GM06990 (cell line): ENCODE measurements around the gene TAF3.

Source experiments
- DNase-seq: peaks from one replicate; pipeline ENCODE4 v3.0.0-alpha.2; 2011; ENCODE audit not compliant: insufficient read length; ENCODE audit errors: extremely low read depth
- H3K27me3 ChIP-seq: replicated peaks from 2 replicates; pipeline ENCODE4 v1.6.0; 2011; ENCODE audit warnings: low read length; ENCODE audit not compliant: control insufficient read depth, insufficient read depth
- H3K36me3 ChIP-seq: 2 replicates; pipeline ENCODE4 v1.5.1; 2011; ENCODE audit warnings: low read length; ENCODE audit not compliant: control insufficient read depth, insufficient read depth
- H3K4me3 ChIP-seq: replicated peaks from 2 replicates; pipeline ENCODE4 v1.5.1; 2011; ENCODE audit warnings: low read depth, mild to moderate bottlenecking, control low read depth, low read length
- TF ChIP-seq, protein P1 (sequence below): IDR thresholded peaks from 2 replicates; pipeline ENCODE4 v1.5.1; 2011; ENCODE audit warnings: low read length, control low read depth, mild to moderate bottlenecking, inconsistent platforms; ENCODE audit not compliant: insufficient read depth, poor library complexity, severe bottlenecking

Gene TAF3

DNA sequence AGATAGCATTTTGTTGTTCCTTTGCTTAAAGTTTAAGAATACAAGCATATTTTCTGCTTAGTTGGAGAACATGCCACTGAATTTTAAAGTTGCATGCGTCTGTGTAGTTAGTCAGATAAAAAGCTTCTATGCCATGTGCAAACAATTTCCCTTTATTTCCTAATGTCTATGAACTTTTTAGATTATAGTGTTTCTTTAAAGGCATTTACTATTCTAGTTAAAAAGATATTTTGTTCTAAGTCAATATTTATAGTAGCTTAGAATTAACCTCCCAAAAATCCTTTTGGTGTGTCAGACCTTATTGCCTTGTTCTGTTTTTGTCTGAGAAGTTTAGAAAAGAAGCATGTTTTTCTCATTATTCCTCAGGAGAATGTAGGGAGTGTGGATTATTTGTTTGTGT, 137.1 kb downstream of the TAF3 start:
- no peak for DNase-seq
- no peak overlapping the region for H3K4me3 ChIP-seq
- H3K36me3 ChIP-seq = no peaks in the 10 kb centered on the region
- H3K27me3 ChIP-seq = no peaks in the 10 kb centered on the region
- TF ChIP-seq, protein P1, sequence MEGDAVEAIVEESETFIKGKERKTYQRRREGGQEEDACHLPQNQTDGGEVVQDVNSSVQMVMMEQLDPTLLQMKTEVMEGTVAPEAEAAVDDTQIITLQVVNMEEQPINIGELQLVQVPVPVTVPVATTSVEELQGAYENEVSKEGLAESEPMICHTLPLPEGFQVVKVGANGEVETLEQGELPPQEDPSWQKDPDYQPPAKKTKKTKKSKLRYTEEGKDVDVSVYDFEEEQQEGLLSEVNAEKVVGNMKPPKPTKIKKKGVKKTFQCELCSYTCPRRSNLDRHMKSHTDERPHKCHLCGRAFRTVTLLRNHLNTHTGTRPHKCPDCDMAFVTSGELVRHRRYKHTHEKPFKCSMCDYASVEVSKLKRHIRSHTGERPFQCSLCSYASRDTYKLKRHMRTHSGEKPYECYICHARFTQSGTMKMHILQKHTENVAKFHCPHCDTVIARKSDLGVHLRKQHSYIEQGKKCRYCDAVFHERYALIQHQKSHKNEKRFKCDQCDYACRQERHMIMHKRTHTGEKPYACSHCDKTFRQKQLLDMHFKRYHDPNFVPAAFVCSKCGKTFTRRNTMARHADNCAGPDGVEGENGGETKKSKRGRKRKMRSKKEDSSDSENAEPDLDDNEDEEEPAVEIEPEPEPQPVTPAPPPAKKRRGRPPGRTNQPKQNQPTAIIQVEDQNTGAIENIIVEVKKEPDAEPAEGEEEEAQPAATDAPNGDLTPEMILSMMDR = no peak

DNA sequence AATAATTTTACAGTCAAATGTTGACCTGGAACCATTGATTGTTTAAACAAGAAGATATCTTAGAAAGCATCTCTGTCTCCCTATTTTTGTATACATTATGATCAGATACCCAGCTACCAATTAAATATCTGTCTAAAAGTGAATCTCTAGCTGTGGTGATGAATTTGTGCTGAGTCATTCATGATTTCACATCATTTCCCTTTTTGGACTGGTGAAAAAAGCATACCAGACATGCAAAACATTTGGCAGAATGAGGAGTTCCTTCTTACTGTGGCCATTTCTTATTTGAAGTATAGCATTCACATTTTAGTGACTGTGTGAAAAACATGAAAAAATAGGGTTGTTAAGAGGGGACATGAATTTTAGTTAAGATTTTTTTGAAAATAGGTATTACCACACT, 138.2 kb downstream of the TAF3 start:
- Histone ChIP-seq H3K4me3 (no peak overlapping the region), H3K36me3 (no peaks in the 10 kb centered on the region), H3K27me3 (no peaks in the 10 kb centered on the region)
- peak; percentile 32 for DNase-seq
- TF ChIP-seq, protein P1 = no peak

DNA sequence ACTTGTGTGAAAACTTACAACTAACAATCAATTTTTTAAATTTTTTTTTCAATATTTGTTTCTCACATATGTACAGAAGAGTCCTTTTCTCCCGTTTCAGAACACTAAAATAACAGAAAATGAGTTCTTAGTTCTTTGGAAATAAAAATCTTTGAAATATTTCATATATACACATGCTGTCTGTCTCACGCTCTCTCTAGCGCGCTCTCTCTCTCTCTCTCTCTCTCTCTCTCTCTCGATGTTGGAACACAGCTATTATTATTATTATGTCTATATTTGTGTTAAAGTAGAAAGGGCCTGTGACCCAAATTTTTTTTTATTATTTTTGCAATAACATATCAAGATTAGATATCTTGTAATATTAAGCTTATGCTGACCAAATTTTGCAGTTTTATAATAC, 139.3 kb downstream of the TAF3 start:
- H3K36me3 ChIP-seq = no peaks in the 10 kb centered on the region
- no peak overlapping the region for H3K4me3 ChIP-seq
- H3K27me3 ChIP-seq = no peaks in the 10 kb centered on the region
- no peak for DNase-seq
- TF ChIP-seq, protein P1 = no peak

DNA sequence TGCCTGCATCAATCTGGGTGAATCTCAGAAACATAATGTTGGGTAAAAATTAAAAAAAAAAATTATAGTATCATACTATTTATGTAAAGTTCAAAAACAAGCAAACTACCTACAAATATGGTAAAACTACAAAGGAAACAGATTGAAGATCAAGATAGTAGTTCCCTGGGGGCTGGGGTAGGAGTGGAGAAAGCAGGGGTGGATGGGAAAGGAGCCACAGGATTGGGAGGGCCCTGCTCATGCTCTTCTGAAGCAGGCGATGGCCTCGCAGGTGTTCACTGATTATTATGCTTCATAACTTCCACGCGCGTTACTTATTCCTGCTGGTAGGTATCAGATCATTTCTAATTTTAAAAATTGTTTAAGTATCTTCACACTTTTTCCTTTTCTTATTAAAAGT, 140.1 kb downstream of the TAF3 start:
- Histone ChIP-seq H3K36me3 (no peaks in the 10 kb centered on the region), H3K27me3 (no peaks in the 10 kb centered on the region), H3K4me3 (no peak overlapping the region)
- DNase-seq = no peak
- TF ChIP-seq, protein P1 = no peak

DNA sequence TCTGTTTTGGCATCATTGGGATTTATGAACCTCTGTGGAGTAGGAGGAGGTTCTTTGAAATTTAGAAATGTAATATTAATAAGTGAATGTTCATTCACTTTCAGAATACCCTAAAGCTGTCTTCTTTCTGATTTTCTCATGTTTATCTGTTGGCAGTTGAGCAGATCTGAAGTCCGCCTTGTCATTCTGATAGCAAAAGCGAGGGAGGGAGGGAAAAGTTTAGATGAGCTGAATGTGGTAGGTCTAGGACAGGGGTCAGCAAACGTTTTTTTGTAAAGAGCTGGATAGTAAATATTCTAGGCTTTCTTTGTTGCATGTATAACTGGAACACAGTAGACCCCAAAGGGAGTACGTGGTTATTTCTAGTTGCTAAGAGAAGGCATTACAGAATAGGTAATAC, 141.8 kb downstream of the TAF3 start:
- H3K27me3 ChIP-seq = no peaks in the 10 kb centered on the region
- TF ChIP-seq, protein P1 = no peak
- no peak overlapping the region for H3K4me3 ChIP-seq
- no peak for DNase-seq
- H3K36me3 ChIP-seq = no peaks in the 10 kb centered on the region

DNA sequence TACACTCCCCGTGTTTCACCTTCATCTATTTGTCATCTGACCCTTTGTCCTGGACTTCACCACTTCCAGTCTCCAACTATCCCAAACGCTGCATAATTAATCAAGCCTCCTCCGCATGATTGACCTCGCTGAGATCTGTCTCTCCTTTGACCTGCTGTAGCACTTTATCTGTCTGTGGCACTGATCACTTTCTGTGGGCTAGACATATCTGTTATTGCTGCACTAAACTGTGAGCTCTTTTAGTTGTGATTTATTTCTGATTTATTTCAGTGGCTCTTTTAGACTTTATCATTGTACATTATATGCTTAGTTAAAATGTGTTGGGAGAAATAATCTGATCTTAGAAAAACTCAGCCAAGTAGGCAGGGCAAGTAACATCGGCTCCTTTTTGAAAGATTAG, 144.3 kb downstream of the TAF3 start:
- TF ChIP-seq, protein P1 = no peak
- Histone ChIP-seq H3K27me3 (no peaks in the 10 kb centered on the region), H3K36me3 (no peaks in the 10 kb centered on the region; the same call in 1 of the 2 replicates), H3K4me3 (no peak overlapping the region)
- DNase-seq = no peak
